ENCODE measurements around the gene PCP2.

DNA sequence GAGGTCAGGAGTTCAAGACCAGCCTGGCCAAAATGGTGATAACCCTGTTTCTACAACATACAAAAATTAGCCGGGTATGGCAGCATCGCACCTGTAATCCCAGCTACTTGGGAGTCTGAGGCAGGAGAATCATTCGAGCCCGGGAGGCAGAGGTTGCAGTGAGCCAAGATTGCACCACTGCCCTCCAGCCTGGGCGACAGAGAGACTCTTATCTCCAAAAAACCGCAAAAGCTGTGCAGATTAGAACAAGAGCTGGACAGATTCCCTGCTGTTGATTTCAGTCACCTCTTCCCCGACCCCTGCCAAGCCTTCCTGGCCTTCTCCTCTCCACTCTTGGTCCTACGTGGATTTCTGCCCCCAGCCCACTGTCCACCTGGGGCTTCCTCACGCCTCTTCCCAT, 29.6 kb downstream of the PCP2 start:
- TF ChIP-seq, protein P1, sequence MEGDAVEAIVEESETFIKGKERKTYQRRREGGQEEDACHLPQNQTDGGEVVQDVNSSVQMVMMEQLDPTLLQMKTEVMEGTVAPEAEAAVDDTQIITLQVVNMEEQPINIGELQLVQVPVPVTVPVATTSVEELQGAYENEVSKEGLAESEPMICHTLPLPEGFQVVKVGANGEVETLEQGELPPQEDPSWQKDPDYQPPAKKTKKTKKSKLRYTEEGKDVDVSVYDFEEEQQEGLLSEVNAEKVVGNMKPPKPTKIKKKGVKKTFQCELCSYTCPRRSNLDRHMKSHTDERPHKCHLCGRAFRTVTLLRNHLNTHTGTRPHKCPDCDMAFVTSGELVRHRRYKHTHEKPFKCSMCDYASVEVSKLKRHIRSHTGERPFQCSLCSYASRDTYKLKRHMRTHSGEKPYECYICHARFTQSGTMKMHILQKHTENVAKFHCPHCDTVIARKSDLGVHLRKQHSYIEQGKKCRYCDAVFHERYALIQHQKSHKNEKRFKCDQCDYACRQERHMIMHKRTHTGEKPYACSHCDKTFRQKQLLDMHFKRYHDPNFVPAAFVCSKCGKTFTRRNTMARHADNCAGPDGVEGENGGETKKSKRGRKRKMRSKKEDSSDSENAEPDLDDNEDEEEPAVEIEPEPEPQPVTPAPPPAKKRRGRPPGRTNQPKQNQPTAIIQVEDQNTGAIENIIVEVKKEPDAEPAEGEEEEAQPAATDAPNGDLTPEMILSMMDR (conservative IDR thresholded peaks at IDR 0.05), result no peak
- TF ChIP-seq ZFX (IDR thresholded peaks at IDR 0.05), result no peak
